ENCODE data around the gene GSTO1.

DNA sequence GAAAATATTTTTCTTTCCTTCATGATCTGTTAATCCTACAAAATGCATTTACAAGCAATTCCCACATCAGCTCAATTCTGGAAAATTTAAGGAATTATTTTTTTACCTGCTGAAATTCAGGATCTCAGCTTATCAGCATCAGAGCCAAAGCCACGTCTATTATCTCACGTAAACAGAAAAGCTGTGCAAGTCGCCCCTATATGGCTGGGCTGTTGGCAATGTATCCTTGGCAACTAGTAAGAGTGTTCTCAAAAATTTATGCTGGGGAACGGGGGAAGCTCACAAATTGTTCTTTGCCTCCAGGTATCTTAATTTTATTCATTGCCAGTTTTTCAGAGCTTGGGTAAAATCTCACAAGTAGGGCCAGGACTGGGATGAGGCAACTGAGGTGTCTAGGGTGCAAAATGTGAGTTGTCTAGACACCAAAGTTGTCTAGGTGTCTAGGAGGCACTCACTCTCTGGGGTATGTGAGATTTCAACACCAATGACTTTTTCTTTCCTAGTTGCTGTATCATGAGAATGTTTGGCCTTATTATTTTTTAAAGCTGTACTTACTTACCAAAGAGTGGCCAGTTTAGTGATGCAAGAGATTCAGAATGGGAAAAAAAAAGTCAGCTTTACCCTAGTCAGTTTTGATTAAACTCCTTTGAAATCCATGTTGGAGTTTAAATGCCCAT is 19.3 kb downstream of the GSTO1 start:
- no peak for TF ChIP-seq U2AF2 (optimal IDR thresholded peaks at IDR 0.05; ENCODE audit: low read depth, low read length)
- TF ChIP-seq, protein P1, sequence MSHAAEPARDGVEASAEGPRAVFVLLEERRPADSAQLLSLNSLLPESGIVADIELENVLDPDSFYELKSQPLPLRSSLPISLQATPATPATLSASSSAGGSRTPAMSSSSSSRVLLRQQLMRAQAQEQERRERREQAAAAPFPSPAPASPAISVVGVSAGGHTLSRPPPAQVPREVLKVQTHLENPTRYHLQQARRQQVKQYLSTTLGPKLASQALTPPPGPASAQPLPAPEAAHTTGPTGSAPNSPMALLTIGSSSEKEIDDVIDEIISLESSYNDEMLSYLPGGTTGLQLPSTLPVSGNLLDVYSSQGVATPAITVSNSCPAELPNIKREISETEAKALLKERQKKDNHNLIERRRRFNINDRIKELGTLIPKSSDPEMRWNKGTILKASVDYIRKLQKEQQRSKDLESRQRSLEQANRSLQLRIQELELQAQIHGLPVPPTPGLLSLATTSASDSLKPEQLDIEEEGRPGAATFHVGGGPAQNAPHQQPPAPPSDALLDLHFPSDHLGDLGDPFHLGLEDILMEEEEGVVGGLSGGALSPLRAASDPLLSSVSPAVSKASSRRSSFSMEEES (CRISPR knock-in tag; IDR thresholded peaks at IDR 0.05): no peak
